NK-92 (cell line): ENCODE results near the gene SPTLC3.

Source experiments
- DNase-seq: peaks from one replicate; lab custom pipeline; 2025; ENCODE audit not compliant: unreplicated experiment; lab: John Stamatoyannopoulos, UW

Gene SPTLC3

DNA sequence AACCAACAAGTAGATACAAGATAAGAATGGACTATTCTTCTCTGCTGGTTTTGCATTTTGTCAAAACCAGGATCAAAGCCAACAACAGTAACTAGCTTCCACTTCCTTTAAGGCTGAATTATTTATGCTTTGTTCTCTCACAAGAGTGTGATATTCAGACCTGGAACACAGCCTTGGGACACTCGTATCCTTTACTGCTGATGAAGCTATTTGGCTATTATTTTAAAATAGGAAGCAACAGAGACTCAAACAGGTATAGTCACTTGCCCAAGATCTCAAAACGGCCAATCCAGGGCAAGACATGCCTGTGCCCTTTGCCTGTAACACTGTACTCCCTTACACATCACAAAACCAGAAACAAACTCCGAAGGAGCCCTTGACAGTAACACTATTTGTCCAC lies 19.9 kb downstream of the SPTLC3 start:
- DNase-seq, result no peak

DNA sequence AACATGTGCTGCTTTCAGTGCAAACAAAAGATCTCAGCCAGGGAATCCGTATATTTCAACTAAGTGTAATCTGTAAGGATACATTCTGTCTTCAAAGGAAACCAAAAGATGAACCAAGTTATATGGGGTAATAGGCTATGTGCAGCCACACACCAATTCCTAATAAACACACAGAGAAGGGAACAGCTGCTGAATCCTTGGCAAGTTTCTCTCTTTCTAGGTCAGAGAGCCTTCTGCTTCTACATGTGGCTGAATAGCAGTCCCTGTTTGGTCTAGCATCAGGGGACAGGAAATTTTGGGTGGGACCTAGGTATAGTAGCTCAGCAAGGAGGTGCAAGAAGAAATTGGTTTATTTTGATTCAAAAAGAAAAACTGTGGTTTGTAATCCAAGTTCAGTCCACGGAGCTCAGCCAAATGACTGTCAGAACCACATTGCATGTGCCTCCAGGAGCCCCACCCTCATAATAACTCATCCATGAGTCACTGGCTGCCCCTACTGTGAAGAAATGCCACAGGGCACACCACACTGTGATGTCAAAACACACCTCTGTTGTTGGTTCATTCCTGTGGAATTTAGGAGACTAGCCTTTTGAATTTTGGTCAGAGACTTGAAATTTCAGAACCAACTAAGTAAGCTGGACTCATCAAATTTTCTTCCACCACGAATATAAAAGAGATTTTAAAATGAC lies 21.1 kb downstream of the SPTLC3 start:
- DNase-seq, result no peak

GRCh38 chr20:13031751-13032150 lies 23.0 kb downstream of the SPTLC3 start:
- DNase-seq, result no peak

DNA sequence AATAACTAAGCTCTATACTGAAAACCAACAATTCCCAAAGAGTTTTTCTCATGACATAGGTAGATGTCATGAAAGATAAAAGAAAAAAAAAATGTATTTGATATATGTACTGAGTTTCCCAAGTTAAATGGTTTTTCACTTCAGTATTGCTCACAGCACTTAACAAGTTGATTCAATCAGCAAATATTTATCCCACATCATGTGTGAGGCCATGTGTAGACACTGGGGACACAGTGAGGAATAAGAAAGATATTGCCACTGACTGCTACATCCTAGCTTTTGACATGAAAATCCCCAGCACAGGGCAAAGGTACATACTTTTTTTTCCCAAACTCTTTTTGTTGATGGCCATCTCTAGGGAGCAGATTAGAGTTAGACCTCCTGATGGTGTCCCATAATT lies 25.3 kb downstream of the SPTLC3 start:
- no peak for DNase-seq

- no peak for DNase-seq
Observed at GRCh38 chr20:13034936-13035335, 26.2 kb downstream of the SPTLC3 start.

- no peak for DNase-seq
Observed at GRCh38 chr20:13035399-13036152, 26.8 kb downstream of the SPTLC3 start.

DNA sequence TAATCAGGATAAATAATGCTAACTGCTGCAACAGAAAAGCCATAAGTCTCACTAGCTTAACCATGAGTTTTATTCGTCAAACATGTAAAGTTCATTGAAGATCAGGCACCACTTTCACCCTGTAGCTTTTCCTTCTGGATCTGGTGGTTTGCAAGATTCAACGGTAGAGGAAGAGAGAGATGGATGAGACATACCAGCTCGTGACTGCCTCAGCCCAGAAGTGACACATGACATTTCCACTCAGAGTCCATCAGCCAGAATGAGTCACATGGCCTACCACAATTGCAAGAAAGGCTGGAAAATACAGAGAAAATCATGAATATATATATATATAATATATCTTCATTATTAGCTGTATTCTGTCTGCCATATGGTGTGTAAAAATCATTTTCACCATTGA lies 29.0 kb downstream of the SPTLC3 start:
- no peak for DNase-seq

DNA sequence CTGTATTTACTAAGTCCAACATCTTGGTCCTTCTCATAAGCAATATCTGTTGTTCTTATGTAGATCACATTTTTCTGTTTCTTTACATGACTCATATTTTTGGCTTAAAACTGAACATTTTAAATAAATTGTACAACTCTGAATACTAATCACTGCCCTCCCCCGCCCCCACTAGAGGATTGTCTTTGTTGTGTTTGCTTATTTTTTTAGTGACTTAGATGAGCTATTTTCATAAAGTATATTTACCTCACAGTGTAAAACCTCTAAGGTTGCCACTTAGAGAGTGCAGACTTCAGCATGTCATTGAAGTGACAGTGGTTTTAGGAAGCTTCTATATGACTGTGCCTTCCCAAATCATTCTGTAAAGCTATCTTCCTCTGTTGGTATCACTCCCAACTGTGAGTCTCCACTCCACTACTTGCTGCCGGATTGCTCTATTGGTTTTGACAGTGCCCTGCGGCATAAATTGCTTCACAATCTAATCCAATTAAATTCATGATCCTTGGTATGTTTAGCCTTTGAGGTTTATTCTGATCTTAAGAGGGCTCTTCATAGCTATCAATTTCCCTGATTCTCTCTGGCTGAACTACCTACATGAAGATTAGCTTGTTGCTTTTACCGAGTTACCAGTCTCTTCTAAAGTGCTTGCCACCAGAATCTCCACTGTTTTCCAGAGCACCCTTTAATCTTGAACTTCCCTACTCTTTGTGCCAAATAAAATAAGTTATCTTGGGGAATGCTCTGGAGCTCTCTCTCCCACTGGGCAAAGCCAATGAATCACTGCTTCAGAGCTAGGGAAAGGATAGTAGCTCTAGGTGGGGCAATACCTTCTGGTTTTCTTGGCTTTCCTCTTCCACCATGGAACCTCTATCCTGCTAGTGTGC lies 33.0 kb downstream of the SPTLC3 start:
- DNase-seq, result no peak

DNA sequence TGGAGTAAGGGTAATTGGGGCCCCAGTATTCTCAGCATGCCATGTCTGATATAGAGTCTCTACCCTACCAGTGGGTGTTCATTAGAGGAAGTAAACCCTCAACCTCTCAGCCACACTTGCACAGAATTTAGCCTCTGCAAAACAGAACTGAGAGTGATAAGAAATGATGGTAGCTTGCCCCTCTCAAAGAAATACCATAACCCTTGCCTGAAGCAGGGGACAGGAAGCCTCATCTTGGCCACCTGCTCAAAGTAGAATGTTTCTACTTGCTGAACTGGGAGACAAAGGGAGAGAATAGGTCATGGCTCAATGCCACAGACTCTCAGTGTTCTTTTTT lies 33.7 kb downstream of the SPTLC3 start:
- no peak for DNase-seq

DNA sequence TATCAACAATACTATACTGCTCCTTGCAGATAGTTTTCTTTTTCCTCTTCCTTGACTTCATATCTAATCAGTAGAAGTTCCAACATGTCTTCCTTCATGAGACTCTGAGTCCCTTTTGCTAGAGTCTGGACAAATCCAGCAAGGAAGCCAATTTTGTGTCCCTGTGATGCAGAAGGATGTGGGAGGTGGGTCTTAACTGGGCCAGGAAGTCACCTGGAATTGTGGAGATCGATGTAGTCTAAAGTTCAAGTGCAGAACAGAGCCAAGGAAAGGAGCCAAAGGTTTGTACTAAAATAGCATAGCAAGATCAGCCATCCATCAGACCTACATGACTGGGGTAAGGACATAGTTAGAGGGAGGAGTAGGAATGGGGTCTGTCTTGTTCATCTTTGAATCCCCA lies 37.6 kb downstream of the SPTLC3 start:
- no peak for DNase-seq

DNA sequence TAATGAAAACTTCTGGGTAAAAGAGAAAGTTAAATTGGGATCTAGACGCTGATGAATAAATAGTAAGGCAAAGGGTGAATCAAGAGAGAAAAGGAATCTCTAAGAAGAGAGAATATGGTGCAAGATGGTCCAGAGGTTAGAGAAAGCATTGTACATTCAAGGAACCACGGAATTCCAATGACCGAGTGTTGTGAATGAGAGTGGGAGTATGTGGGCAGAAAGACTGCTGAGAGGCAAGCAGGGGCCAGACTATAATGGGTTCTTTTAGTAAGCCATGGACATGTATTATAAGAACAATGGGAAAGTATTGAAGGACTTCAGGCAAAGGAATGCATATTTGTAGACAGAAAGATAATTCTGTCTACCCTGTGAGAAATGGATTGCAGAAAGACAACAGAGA lies 45.2 kb downstream of the SPTLC3 start:
- no peak for DNase-seq

DNA sequence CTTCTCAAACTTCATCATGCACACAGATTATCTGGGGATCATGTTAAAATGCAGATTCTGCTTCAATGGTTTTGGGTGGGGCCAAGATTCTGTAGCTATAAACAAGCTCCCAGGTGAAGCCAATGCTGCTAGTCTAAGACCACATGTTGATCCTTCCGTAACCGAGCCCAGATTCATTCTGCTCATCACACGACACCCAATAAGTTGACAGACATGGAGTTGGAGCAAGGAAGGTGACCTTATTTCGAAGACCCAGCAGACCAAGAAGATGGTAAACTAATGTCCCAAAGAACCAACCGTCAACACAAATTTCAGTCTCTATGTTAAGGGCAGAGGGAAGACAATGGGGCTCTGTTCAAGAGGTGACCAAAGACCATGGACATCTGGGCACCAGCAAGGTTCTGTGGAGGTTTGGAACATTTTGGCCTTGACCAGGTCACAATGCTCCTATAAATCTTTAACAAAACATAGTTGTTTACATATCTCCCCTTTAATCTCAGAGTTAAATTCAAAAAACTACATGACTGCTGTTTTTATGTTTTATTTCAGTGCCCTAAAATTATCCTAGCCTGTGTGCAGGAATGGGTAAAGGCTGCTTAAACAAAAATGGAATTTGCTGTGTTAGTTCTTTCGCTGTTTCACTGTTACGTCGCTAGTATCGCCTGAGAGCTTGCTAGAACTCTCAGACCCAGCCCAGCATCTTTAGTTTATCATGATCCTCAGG lies 50.1 kb downstream of the SPTLC3 start:
- no peak for DNase-seq

DNA sequence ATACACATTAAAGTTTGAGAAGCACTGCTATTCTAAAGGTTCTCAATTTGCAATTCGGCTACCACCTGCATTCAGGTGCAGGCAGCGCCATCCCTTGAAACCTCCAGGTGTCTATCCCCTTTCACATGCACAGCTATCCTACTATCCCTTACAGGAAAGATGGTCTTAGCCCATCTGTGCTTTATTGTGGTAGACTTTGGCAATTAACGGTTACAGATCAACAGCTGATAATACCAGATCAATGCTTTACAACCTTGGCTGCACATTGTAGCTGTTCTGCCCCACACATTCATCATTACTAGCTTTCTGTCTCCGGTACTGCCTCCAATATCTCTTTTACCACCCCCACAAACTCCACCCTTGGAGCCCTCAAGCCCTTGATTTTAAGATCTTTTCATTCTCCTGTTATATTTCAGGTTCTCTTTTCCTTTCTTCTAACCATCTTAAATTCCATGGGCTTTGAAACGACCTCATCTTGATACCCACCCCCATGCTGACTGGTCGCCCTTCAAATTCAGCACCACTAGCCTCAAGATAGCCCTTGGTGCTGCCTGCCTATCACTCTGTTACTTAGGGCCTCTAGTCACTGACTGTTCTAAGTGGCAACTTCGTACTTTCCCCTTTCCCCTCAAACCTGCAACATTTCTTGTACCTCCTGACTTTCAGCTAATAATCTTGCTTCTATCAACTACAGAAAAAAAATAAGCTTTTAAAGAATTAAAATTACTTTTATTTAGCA lies 50.8 kb downstream of the SPTLC3 start:
- DNase-seq, result no peak

DNA sequence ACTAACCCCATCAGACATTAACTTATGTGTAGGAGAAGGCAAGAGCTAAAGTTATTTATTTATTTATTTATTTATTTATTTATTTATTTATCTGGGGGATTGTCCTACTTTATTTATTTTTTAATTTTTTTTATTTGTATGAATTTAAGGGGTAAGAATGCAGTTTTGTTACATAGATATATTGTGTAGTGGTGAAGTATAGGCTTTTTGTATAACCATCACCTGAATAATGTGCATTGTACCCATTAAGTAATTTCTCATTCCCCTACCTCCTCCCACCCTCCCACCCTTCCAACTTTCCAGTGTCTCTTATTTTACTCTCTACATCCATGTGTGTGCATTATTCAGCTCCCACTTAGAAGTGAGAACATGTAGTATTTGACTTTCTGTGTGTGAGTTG lies 51.6 kb downstream of the SPTLC3 start:
- DNase-seq, result no peak

DNA sequence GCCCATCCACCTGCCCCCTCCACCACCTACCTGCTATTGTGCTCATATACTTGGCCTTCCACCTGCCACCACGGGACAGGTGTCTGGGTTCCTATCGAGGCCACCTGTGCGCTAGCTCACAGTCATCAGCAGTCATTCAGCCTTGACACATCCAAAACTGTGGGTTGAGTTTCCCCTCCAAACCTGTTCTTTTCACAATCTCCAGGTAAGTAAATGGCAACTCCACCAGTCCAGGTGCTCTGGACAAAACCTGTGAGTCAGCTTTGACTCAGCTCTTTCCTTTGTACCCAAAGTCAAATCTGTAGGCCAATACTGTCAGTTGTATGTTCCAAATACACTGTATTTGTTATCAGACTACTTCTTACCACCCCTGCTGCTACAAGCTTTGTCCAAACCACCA lies 52.6 kb downstream of the SPTLC3 start:
- DNase-seq, result no peak

DNA sequence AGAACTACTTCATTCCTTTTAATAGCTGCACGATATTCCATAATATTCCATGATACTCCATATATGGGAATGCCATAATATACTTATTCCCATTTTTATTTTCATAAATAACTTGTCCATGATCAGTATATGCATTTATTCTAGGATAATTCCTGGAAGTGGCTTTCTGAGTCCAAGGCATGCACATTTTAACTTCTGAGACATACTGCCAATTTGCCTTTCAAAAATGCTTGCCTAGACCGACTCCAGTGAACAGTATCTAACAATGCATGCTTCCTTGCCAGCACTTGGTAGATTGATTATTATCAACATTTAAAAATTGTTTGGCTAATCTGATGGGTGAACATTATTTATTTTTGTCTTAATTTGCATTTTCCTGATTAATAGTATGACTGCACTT lies 54.0 kb downstream of the SPTLC3 start:
- DNase-seq, result no peak

GRCh38 chr20:13068336-13068735 lies 59.6 kb downstream of the SPTLC3 start:
- DNase-seq, result no peak

DNA sequence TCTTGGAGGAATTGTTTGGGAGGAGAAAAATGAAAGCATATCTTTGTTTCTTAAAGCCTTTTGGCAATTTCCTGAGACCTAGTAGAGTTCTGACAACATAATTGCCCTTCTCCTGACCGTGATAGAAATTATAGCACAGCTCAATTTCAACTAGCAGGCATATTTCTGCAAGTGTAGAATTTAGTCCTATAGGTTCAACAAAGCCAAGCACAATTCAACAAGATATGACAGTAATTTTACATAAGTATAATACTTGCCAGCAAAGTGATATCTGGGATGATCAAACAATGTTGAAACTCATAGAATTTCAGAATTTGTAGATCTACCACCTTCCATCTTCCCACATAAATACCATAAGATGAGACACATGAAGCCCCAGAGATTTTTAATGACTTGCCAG lies 73.1 kb downstream of the SPTLC3 start:
- DNase-seq, result no peak

- no peak for DNase-seq
Observed at GRCh38 chr20:13082378-13082777, 73.6 kb downstream of the SPTLC3 start.

- no peak for DNase-seq
Observed at GRCh38 chr20:13085275-13085674, 76.5 kb downstream of the SPTLC3 start.
